ENCODE data around the gene ZNF3. TPM values are rescaled to one million over a fixed set of nuclear protein-coding genes. Genes with fewer than 3 reads are reported as not detected.

Gene ZNF3
- total and polyA plus RNA-seq, 4 donors = 10.2 to 18.2 (median 12.2) TPM

- DNase-seq (ENCODE audit: low spot score) = peak; percentile 95
- Histone ChIP-seq H3K36me3 (ENCODE audit: control insufficient read depth in 4 of 4, insufficient read depth in 3 of 4, low read depth in 1 of 4, low read length in 3 of 4) (no peaks in the 10 kb centered on the region), H3K4me1 (ENCODE audit: control insufficient read depth in 4 of 4, insufficient read depth in 4 of 4, low read length in 3 of 4) (peaks cover 9 to 31% (median 17%) of the 10 kb centered on the region in 4 donors), H3K27ac (ENCODE audit: low read depth in 1 of 2, low read length in 2 of 2) (peak within 1 kb of the TSS; percentile 96 to 99), H3K4me3 (ENCODE audit: low read depth in 1 of 3, low read length in 3 of 3) (peak within 1 kb of the TSS; percentile 80 to 90 (median 88)), H3K27me3 (ENCODE audit: control insufficient read depth in 4 of 4, insufficient read depth in 4 of 4, low read length in 3 of 4) (no peaks in the 10 kb centered on the region), H3K9me3 (ENCODE audit: control insufficient read depth in 4 of 4, low read length in 3 of 4) (no peaks in the 10 kb centered on the region), H3K9ac (ENCODE audit: low read depth in 1 of 2, low read length in 2 of 2) (peak within 1 kb of the TSS; percentile 80 to 88)
- TF ChIP-seq GABPA (IDR thresholded peaks at IDR 0.05 in 1 of 2, conservative IDR thresholded peaks at IDR 0.05 in 1 of 2) (peak in 1 of 2 donors; percentile 65), FOXA1 (IDR thresholded peaks at IDR 0.05) (no peak), RXRA (IDR thresholded peaks at IDR 0.05) (peak; percentile 15 to 39), SP1 (IDR thresholded peaks at IDR 0.05) (no peak), HNF4A (conservative IDR thresholded peaks at IDR 0.05) (no peak), YY1 (IDR thresholded peaks at IDR 0.05) (peak; percentile 98), REST (IDR thresholded peaks at IDR 0.05) (peak; percentile 42), TAF1 (conservative IDR thresholded peaks at IDR 0.05) (no peak), FOXA2 (IDR thresholded peaks at IDR 0.05) (no peak), RAD21 (IDR thresholded peaks at IDR 0.05) (peak in 1 of 2 donors; percentile 17), EGR1 (IDR thresholded peaks at IDR 0.05; ENCODE audit: low read depth in 2 of 2) (no peak), JUND (IDR thresholded peaks at IDR 0.05) (no peak), HNF4G (IDR thresholded peaks at IDR 0.05) (no peak), MAX (IDR thresholded peaks at IDR 0.05) (peak; percentile 47), NR2F2 (IDR thresholded peaks at IDR 0.05) (peak; percentile 19)
- TF ChIP-seq, protein P1, sequence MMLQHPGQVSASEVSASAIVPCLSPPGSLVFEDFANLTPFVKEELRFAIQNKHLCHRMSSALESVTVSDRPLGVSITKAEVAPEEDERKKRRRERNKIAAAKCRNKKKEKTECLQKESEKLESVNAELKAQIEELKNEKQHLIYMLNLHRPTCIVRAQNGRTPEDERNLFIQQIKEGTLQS (IDR thresholded peaks at IDR 0.05) = no peak
- TF ChIP-seq, protein P2, sequence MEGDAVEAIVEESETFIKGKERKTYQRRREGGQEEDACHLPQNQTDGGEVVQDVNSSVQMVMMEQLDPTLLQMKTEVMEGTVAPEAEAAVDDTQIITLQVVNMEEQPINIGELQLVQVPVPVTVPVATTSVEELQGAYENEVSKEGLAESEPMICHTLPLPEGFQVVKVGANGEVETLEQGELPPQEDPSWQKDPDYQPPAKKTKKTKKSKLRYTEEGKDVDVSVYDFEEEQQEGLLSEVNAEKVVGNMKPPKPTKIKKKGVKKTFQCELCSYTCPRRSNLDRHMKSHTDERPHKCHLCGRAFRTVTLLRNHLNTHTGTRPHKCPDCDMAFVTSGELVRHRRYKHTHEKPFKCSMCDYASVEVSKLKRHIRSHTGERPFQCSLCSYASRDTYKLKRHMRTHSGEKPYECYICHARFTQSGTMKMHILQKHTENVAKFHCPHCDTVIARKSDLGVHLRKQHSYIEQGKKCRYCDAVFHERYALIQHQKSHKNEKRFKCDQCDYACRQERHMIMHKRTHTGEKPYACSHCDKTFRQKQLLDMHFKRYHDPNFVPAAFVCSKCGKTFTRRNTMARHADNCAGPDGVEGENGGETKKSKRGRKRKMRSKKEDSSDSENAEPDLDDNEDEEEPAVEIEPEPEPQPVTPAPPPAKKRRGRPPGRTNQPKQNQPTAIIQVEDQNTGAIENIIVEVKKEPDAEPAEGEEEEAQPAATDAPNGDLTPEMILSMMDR (IDR thresholded peaks at IDR 0.05; ENCODE audit: low read depth, low read length, missing input control) = no peak
- TF ChIP-seq, protein P3, sequence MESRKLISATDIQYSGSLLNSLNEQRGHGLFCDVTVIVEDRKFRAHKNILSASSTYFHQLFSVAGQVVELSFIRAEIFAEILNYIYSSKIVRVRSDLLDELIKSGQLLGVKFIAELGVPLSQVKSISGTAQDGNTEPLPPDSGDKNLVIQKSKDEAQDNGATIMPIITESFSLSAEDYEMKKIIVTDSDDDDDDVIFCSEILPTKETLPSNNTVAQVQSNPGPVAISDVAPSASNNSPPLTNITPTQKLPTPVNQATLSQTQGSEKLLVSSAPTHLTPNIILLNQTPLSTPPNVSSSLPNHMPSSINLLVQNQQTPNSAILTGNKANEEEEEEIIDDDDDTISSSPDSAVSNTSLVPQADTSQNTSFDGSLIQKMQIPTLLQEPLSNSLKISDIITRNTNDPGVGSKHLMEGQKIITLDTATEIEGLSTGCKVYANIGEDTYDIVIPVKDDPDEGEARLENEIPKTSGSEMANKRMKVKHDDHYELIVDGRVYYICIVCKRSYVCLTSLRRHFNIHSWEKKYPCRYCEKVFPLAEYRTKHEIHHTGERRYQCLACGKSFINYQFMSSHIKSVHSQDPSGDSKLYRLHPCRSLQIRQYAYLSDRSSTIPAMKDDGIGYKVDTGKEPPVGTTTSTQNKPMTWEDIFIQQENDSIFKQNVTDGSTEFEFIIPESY (IDR thresholded peaks at IDR 0.05) = no peak
- WGBS = under 1% methylated on average over 85 of the region's 85 CpGs
These were observed 45.7 kb upstream of the ZNF3 start, which contains the start of gene MBLAC1 for GRCh38 chr7:100126931-100127865. Gene MBLAC1 (plus strand): TSS chr7:100126967. CDS start chr7:100127396, 429 bp downstream.

Data from liver (tissue), 9 donors.